K562 (cell line): ENCODE measurements around the gene ZSCAN22. TPM values are rescaled to one million over a fixed set of nuclear protein-coding genes. Genes with fewer than 3 reads are reported as not detected.

ENCODE experiments used
- BCLAF1 ChIP-seq, 2 experiments: fragments of 450-650 bp in 1 of 2; IDR thresholded peaks; 2 replicates each; pipeline ENCODE4 v1.6.1; 2011 to 2017; ENCODE audit warnings: low read depth in 2 of 2, antibody characterized with exemption in 1 of 2, borderline replicate concordance in 1 of 2, low read length in 1 of 2, mild to moderate bottlenecking in 1 of 2, mixed read lengths in 1 of 2; ENCODE audit not compliant: control insufficient read depth in 1 of 2
- DNMT1 ChIP-seq: fragments of 450-650 bp; IDR thresholded peaks from 2 replicates; pipeline ENCODE4 v1.6.1; 2016; ENCODE audit warnings: antibody characterized with exemption, mild to moderate bottlenecking
- ETS2 ChIP-seq: IDR thresholded peaks from 2 replicates; pipeline ENCODE4 v1.6.1; 2016; ENCODE audit warnings: borderline replicate concordance, missing genetic modification characterization, mild to moderate bottlenecking, moderate library complexity, missing compliant biosample characterization; ENCODE audit not compliant: poor library complexity, severe bottlenecking
- RAD51 ChIP-seq: fragments of 450-650 bp; IDR thresholded peaks from 2 replicates; pipeline ENCODE4 v1.7.1; 2016; ENCODE audit warnings: low read depth, mild to moderate bottlenecking, borderline replicate concordance
- RBM25 ChIP-seq: fragments of 200-400 bp; formaldehyde crosslinking; IDR thresholded peaks from 2 replicates; pipeline ENCODE4 v1.6.1; 2018; ENCODE audit warnings: low read length, low read depth, moderate library complexity; ENCODE audit not compliant: severe bottlenecking
- SIN3B ChIP-seq: fragments of 450-650 bp; IDR thresholded peaks from 2 replicates; pipeline ENCODE4 v1.6.1; 2017; ENCODE audit warnings: low read depth, mild to moderate bottlenecking, moderate library complexity
- SMARCA4 ChIP-seq: fragments of 450-650 bp; IDR thresholded peaks from 2 replicates; pipeline ENCODE4 v1.6.1; 2016
- TBP ChIP-seq: optimal IDR thresholded peaks from 2 replicates; pipeline ENCODE3; 2011; ENCODE audit warnings: low read depth, low read length, improper control_type of control experiment
- ZNF398 ChIP-seq: fragments of 250-450 bp; sonication (Bioruptor Pico); IDR thresholded peaks from 2 replicates; pipeline ENCODE4 v1.8.0; 2021; ENCODE audit warnings: moderate library complexity, mild to moderate bottlenecking, inconsistent platforms
- ZNF407 ChIP-seq: fragments of 450-650 bp; IDR thresholded peaks from 2 replicates; pipeline ENCODE4 v1.6.1; 2016; ENCODE audit warnings: low read depth
- ZNF512 ChIP-seq: IDR thresholded peaks from 2 replicates; pipeline ENCODE4 v1.6.1; 2016; ENCODE audit warnings: missing genetic modification characterization, missing compliant biosample characterization
- ZNF584 ChIP-seq: fragments of 200-800 bp; sonication (Bioruptor generic); IDR thresholded peaks from 2 replicates; pipeline ENCODE4 v1.6.1; 2016; ENCODE audit warnings: low read depth, mild to moderate bottlenecking, missing genetic modification characterization, missing compliant biosample characterization
- polyA plus RNA-seq, 8 experiments: library from polyadenylated mRNA; depleted of rRNA in 4 of 8; stranded (reverse) in 5 of 8; unstranded in 3 of 8; fragments of >200 nt; fragmentation: Nextera tagmentation in 2 of 8; fragmentation: Illumina TruSeq in 1 of 8; extraction: Ambion mirVana in 2 of 8; extraction: Trizol in 1 of 8; gene quantifications; 2 replicates each; pipeline versions ENCODE4 v1.2.1 to v1.2.3, GENCODE V29; 2011 to 2014; ENCODE audit warnings: inconsistent platforms in 1 of 8, missing spikeins in 1 of 8
- total RNA-seq, 7 experiments: library from RNA; depleted of rRNA in 6 of 7; stranded (reverse); fragments of >200 nt in 6 of 7; fragmentation: Illumina TruSeq in 2 of 7; extraction: Trizol in 2 of 7; gene quantifications; 2 replicates each; pipeline versions ENCODE4 v1.2.1 to v1.2.3, GENCODE V29; 2011 to 2021; ENCODE audit warnings: low replicate concordance in 1 of 7

ZSCAN22 gene
- total and polyA plus RNA-seq, 9 of the 15 experiments (the other 6 are each of a cell fraction or from before 2014, with no cell fraction given): 0.98 to 5.3 (median 3.0) TPM

GRCh38 chr19:58278541-58279041, 48.2 kb upstream of the ZSCAN22 start, which contains the start of gene ZNF8 (continued):
- TF ChIP-seq ZNF512 (no peak), RAD51 (no peak), BCLAF1 (IDR thresholded peaks at IDR 0.05; ENCODE audit: borderline replicate concordance in 1 of 2, control insufficient read depth in 1 of 2, low read depth in 2 of 2, low read length in 1 of 2) (no peak), SMARCA4 (no peak), ZNF584 (CRISPR knock-in tag) (no peak), ZNF398 (CRISPR knock-in tag) (no peak), ZNF407 (no peak), ETS2 (tag) (no peak), RBM25 (peak; percentile 97), TBP (peak; percentile 79), DNMT1 (no peak), SIN3B (no peak; the same call in 1 of the 2 replicates)
